Activated T-helper 9 cell treated with anti-CD3 and anti-CD28 coated beads, Interleukin-2, amount 50 U/mL, for 16 hours (primary cell): ENCODE measurements around the gene KLHDC4.
"Not testable (repeated sequence)": the region's sequence is repeated elsewhere in the genome, so short reads cannot be mapped to it uniquely, and the experiment has no call there.

ENCODE experiments used
- DNase-seq: peaks from one replicate; pipeline ENCODE4 v3.0.0-alpha.2; 2020; ENCODE audit warnings: low read depth

The KLHDC4 gene

GRCh38 chr16:87684106-87684677 lies 81.6 kb downstream of the KLHDC4 start:
- no peak for DNase-seq

- DNase-seq = no peak
Observed at GRCh38 chr16:87682852-87683399, 82.9 kb downstream of the KLHDC4 start.

- no peak for DNase-seq
Observed at GRCh38 chr16:87681981-87682570, 83.7 kb downstream of the KLHDC4 start.

GRCh38 chr16:87681051-87681602 lies 84.7 kb downstream of the KLHDC4 start:
- not testable (repeated sequence) for DNase-seq

GRCh38 chr16:87680272-87680644 lies 85.5 kb downstream of the KLHDC4 start:
- no peak for DNase-seq

GRCh38 chr16:87679593-87680271 lies 86.1 kb downstream of the KLHDC4 start:
- DNase-seq = no peak

GRCh38 chr16:87678618-87679017 lies 87.2 kb downstream of the KLHDC4 start:
- DNase-seq = no peak

- DNase-seq = no peak
Observed at GRCh38 chr16:87677830-87678229, 88.0 kb downstream of the KLHDC4 start.

GRCh38 chr16:87675111-87675719 lies 90.6 kb downstream of the KLHDC4 start:
- no peak for DNase-seq

- no peak for DNase-seq
Observed at GRCh38 chr16:87674419-87674818, 91.4 kb downstream of the KLHDC4 start.

GRCh38 chr16:87671715-87672270 lies 94.0 kb downstream of the KLHDC4 start:
- DNase-seq = no peak

- DNase-seq = no peak
Observed at GRCh38 chr16:87671221-87671620, 94.6 kb downstream of the KLHDC4 start.

GRCh38 chr16:87669672-87670071 lies 96.1 kb downstream of the KLHDC4 start:
- DNase-seq = no peak

GRCh38 chr16:87667946-87668345 lies 97.8 kb downstream of the KLHDC4 start:
- DNase-seq = no peak

- no peak for DNase-seq
Observed at GRCh38 chr16:87667443-87667842, 98.3 kb downstream of the KLHDC4 start.

GRCh38 chr16:87666919-87667318 lies 98.9 kb downstream of the KLHDC4 start:
- no peak for DNase-seq

- no peak for DNase-seq
Observed at GRCh38 chr16:87665193-87665592, 100.6 kb downstream of the KLHDC4 start.

GRCh38 chr16:87664792-87665191 lies 101.0 kb downstream of the KLHDC4 start:
- no peak for DNase-seq

- DNase-seq = no peak
Observed at GRCh38 chr16:87662254-87663204, 103.3 kb downstream of the KLHDC4 start.

- DNase-seq = no peak
Observed at GRCh38 chr16:87661561-87661960, 104.2 kb downstream of the KLHDC4 start.

GRCh38 chr16:87658564-87659225 lies 107.1 kb downstream of the KLHDC4 start:
- no peak for DNase-seq
